NT2/D1 (cell line): ENCODE measurements around the gene PRKCQ.

ENCODE experiments used
- SUZ12 ChIP-seq: IDR thresholded peaks from 2 replicates; pipeline ENCODE4 v1.6.1; 2011; ENCODE audit not compliant: insufficient read length, insufficient read depth; ENCODE audit errors: extremely low read depth
- YY1 ChIP-seq: IDR thresholded peaks from 2 replicates; pipeline ENCODE4 v1.6.1; 2011; ENCODE audit not compliant: insufficient read length, insufficient read depth
- ZNF274 ChIP-seq: IDR thresholded peaks from 2 replicates; pipeline ENCODE4 v1.6.1; 2011; ENCODE audit warnings: mild to moderate bottlenecking, low read depth, low read length

DNA sequence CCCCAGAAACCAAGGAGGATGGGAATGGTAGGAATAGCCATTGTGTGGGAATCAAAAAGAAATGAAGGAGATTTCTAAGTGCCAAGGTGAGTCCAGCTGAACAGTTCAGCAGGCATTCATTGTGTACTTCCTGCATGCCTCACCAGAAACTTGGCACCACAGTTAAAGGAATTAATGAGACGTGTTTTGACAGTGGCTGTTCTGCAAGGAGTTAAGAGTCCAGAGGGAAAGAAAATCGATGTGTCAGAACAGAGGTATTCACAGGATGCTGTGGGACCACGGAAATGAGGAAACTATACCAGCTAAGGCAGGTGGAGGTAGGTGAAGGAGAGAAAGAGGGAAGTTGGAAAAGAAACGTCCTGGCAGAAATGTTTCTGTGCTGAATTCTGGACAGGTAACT lies 78.1 kb downstream of the PRKCQ start:
- no peak for TF ChIP-seq ZNF274
- no peak for TF ChIP-seq YY1
- no peak for TF ChIP-seq SUZ12
